Measurements from ENCODE around the gene NUDCD3. TPM values are rescaled to one million over a fixed set of nuclear protein-coding genes. Genes with fewer than 3 reads are reported as not detected.

Gene NUDCD3
- total RNA-seq, 4 donors from 2014 or later: 44.9 to 92.4 (median 73.0) TPM

GRCh38 chr7:44401692-44402091 lies 88.8 kb downstream of the NUDCD3 start:
- Histone ChIP-seq H3K9me3 (no peaks in the 10 kb centered on the region), H3K27me3 (no peaks in the 10 kb centered on the region), H3K27ac (replicated peaks in 1 of 4) (no peak overlapping the region), H3K4me1 (peaks cover 0 to 8% (median 6%) of the 10 kb centered on the region in 4 donors), H3K36me3 (peaks cover 10 to 74% (median 37%) of the 10 kb centered on the region in 4 donors), H3K4me3 (no peak overlapping the region)
- DNase-seq (ENCODE audit: extremely low spot score): peak; percentile 82
- no peak for TF ChIP-seq EP300 (IDR thresholded peaks at IDR 0.05)
- no peak for TF ChIP-seq CTCF (IDR thresholded peaks at IDR 0.05)
- no peak for TF ChIP-seq POLR2AphosphoS5 (IDR thresholded peaks at IDR 0.05)
- TF ChIP-seq POLR2A (IDR thresholded peaks at IDR 0.05; ENCODE audit: low read depth): no peak
- intact Hi-C loops (cut with DNase I): no loop called here
- WGBS: 94% methylated on average over 4 of the region's 4 CpGs

GRCh38 chr7:44400033-44400511 lies 90.4 kb downstream of the NUDCD3 start:
- peak; percentile 50 for DNase-seq (ENCODE audit: extremely low spot score)
- TF ChIP-seq POLR2AphosphoS5 (IDR thresholded peaks at IDR 0.05): no peak
- no peak for TF ChIP-seq CTCF (IDR thresholded peaks at IDR 0.05)
- TF ChIP-seq POLR2A (IDR thresholded peaks at IDR 0.05; ENCODE audit: low read depth): no peak
- TF ChIP-seq EP300 (IDR thresholded peaks at IDR 0.05): no peak
- Histone ChIP-seq H3K4me3 (no peak overlapping the region), H3K9me3 (no peaks in the 10 kb centered on the region), H3K27ac (replicated peaks in 1 of 4) (no peak overlapping the region), H3K27me3 (no peaks in the 10 kb centered on the region), H3K36me3 (peaks cover 10 to 76% (median 33%) of the 10 kb centered on the region in 4 donors), H3K4me1 (peaks cover 0 to 8% (median 7%) of the 10 kb centered on the region in 4 donors)
- intact Hi-C loops (cut with DNase I): no loop called here
- WGBS: 83% methylated on average over 13 of the region's 14 CpGs

GRCh38 chr7:44398953-44399574 lies 91.4 kb downstream of the NUDCD3 start:
- Histone ChIP-seq H3K27me3 (no peaks in the 10 kb centered on the region), H3K36me3 (peaks cover 6 to 74% (median 32%) of the 10 kb centered on the region in 4 donors), H3K9me3 (no peaks in the 10 kb centered on the region), H3K4me3 (no peak overlapping the region), H3K27ac (replicated peaks in 1 of 4) (no peak overlapping the region), H3K4me1 (peaks cover 0 to 8% (median 7%) of the 10 kb centered on the region in 4 donors)
- 82% methylated on average over 8 of the region's 8 CpGs for WGBS
- intact Hi-C loops (cut with DNase I): no loop called here
- DNase-seq (ENCODE audit: extremely low spot score): peak; percentile 72
- TF ChIP-seq CTCF (IDR thresholded peaks at IDR 0.05) (no peak), EP300 (IDR thresholded peaks at IDR 0.05) (no peak), POLR2A (IDR thresholded peaks at IDR 0.05; ENCODE audit: low read depth) (no peak), POLR2AphosphoS5 (IDR thresholded peaks at IDR 0.05) (no peak)

GRCh38 chr7:44398511-44398911 lies 91.9 kb downstream of the NUDCD3 start:
- peak; percentile 16 to 44 for TF ChIP-seq POLR2AphosphoS5 (IDR thresholded peaks at IDR 0.05)
- no peak for TF ChIP-seq EP300 (IDR thresholded peaks at IDR 0.05)
- no peak for TF ChIP-seq POLR2A (IDR thresholded peaks at IDR 0.05; ENCODE audit: low read depth)
- TF ChIP-seq CTCF (IDR thresholded peaks at IDR 0.05): no peak
- WGBS: 91% methylated on average over 13 of the region's 13 CpGs
- Histone ChIP-seq H3K9me3 (no peaks in the 10 kb centered on the region), H3K4me3 (no peak overlapping the region), H3K27me3 (no peaks in the 10 kb centered on the region), H3K36me3 (peaks cover 2 to 74% (median 33%) of the 10 kb centered on the region in 4 donors), H3K4me1 (peaks cover 0 to 8% (median 7%) of the 10 kb centered on the region in 4 donors), H3K27ac (replicated peaks in 1 of 4) (no peak overlapping the region)
- no peak for DNase-seq (ENCODE audit: extremely low spot score)
- intact Hi-C loops (cut with DNase I): no loop called here

Data from esophagus muscularis mucosa (tissue), 4 donors.